Stimulated activated CD8-positive, alpha-beta memory T cell treated with anti-CD3 and anti-CD28 coated beads, Interleukin-4, amount 100 ng/mL, for 1 hour (primary cell): ENCODE results near the gene CCDC85B.

Experiments used
- DNase-seq, 2 donors: peaks; one replicate each; pipeline ENCODE4 v3.0.0-alpha.2; 2020; ENCODE audit warnings: low read depth in 2 of 2, low spot score in 1 of 2

Gene CCDC85B

DNA sequence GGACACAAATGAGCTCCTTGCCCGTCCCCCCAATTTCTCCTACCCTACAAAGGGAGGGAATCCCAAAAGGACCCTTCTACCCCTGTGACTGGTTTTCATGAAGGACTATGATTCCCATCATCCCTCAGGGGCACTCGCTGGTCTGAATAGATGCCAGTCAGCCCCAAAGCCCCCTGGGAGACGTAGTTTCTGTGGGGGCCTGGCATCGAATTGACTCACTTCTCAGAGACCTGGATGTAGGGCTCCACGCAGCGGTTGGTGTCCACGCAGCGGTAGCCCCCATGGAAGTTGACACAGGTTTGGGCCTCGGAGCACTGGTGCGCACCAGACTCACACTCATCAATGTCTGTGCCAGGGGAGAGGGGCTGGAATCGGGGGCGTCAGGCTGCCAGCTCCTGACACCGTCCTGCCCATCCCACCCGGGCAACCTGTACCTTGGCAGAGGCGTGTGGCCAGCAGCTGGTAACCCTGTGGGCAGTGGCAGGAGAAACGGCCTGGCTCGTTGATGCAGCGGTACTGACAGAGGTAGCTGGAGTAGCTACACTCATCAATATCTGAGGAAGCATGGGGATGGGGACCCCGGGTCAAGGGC, 22.3 kb upstream of the CCDC85B start:
- no peak for DNase-seq

DNA sequence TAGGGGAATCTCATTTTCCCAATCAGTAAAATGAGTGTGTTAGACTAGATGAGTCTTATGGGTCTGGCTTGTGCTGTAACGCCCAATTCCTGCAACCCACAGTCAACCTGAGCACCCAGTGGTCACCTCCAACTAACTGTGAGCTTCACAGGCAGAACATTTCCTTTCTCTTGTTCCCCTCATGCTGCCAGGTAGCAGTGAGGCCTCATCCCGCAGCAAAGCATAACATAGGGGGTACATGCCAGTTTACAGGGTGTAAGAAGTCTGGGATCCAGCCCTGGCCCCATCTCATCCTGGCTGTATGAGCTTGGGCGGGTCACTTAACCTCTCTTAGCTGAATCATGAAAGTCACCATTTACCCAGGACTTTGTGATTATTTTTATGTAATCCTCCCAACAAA, 21.6 kb upstream of the CCDC85B start:
- DNase-seq: no peak

DNA sequence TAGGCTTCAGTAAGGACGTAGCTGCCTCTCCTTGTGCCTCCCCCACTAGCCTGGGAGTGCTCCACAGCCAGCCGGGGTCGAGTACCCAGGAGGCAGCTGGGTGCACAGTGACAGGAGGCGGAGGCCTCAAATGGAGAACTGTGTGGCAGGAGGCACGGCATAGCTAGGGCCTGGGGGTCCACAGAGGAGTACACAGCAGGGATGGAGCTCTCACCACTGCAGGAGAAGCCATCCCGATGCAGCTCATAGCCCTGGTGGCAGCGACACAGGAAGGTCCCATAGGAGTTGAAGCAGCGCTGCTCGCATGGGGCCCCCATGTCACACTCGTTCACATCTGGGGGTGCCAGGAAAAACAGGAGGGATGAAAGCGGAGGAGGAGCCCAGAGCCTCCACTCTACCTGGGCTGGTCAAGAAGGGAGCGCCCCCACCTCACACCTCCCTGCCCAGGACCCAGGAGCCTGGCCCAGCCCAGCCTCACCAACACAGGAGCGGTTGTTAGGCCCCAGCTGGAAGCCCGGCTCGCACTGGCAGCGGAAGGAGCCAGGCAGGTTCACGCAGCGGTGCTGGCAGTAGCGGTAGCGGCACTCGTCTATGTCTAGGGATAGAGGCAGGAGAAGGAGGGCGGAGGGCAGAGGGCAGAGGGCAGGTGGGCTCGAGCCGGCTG, 20.7 kb upstream of the CCDC85B start:
- no peak for DNase-seq

DNA sequence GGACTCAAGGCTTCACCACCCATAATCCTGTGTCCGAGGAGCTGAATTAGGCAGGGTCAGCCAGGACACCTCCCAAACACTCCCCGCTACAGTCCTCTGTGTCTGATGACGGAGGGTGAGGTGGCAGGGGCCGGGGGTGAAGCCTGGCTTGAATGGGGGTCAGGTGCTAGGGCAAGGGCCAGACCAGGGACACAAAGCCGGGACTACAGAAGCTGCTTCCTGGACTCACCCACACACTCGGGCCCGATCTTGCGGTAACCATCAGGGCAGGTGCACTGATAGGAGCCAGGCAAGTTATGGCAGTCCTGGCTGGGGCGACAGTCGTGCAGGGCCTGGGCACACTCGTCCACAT, 20.2 kb upstream of the CCDC85B start:
- DNase-seq: no peak

DNA sequence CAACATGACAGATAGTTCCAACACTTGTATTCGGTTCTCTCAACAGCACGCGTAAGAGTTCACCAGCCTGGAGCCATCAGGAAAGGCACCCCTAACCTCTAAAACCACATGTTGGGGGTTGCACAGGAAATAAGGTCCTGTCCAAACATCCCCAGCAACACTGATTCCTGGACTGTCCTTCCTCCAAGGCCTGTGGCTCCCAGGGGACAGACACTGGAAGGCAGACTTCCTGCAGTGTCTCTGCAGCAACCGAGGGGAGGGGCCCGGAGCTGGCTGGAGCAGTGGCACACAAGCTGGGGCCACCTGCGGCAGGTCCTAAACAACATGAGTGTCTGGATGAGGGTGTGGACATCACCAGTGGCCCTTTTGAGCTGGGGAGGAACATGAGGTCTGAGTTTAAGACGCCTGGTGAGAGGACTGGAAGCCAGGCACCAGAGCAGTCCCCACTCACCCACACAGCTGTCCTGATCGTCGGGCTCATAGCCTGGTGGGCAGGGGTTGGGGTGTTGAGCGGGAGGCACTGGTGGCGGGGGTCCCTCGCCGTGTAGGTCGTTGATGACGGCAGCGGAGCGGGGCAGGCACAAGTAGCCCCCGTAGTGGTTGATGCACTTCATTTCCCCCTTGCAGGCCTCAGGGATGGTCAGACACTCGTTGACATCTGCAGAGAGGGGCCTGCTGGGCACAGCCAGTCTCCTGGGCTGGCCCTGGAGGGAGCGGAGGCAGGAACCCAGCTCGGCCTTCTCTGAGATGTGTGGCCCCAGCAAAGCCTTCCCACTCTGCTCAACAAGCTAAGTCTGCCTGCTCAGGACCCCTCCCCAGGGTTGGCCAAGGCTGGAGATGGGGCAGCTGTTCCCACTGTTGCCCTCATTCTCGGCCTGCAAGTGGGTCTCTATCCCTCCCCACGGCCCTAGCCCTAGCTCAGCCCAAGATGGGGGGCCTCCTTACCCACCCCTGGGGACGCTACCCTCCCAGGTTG, 19.5 kb upstream of the CCDC85B start:
- DNase-seq: no peak

DNA sequence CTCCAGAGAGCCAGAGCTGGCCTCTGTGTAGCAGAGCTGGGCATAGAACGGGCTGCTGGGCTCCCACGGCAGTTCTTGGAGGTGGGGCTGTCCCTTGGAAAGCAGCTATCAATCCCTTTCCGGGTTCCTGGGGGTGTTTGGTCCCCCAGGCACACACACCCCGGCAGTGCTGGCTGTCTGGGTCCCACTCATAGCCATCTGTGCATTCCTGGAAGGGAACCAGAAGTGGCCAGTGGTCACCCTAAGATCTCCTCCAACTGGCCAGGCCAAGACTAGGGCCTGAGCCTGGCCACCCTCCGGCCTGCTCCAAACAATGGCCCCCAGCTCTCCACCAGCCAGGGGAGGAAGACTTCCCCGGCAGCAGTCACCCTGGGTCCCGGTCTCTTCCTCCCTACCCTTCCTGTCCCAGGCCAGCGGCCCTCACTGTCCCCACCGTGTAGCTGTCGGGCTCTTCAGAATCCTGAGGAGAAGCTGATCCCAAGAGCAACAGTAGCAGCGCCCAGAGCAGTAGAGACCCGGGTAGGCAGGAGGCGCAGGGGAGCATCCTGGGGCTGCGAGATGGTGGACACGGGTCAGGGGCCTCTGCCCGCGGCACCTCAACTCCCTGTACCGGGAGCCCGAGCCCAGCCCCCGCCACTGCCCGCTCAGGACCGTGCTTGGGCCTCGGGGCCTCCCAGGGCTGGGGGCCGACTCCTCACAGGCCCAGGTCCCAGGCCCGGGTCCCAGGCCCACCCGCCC, 18.5 kb upstream of the CCDC85B start:
- no peak for DNase-seq

DNA sequence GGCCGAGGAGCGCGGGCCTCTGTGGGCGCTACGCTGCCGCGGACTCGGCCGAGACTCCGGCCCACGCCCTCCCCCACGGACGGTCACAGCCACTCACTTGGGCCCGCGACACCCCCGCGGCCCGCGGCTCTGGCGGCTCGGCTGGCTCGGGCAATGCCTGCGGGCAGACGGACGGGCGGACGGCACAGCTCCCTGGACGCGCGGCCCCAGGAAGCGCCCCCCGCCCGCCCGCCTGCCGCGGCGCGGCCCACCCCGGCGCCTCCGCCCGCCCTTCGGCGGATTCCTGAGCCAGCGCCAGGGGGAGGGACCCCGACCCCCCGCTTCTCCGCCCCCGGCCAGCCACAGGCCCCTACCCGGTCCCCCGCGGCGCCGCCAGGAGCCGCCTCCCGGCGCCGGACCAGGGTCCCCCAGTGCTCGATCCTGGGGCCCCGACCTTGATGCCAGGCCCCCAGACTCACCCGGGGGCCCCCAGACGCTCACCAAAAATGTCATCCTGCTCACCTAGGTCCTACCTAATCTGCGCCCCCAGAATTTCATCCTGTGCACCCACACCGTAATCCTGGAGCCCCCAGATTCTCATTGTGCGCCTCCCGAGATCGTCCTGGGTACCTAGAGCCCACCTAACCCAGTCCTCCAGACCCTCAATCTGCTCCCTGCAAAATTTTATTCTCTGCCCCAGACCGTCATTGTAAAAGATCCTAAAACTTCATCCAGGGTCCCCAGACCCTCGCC, 17.7 kb upstream of the CCDC85B start, which contains the start of gene EFEMP2:
Gene EFEMP2 (minus strand): TSS at position 215 of the 732 bp plus-strand sequence. CDS start 446 bp downstream, outside the sequence.
- no peak for DNase-seq

DNA sequence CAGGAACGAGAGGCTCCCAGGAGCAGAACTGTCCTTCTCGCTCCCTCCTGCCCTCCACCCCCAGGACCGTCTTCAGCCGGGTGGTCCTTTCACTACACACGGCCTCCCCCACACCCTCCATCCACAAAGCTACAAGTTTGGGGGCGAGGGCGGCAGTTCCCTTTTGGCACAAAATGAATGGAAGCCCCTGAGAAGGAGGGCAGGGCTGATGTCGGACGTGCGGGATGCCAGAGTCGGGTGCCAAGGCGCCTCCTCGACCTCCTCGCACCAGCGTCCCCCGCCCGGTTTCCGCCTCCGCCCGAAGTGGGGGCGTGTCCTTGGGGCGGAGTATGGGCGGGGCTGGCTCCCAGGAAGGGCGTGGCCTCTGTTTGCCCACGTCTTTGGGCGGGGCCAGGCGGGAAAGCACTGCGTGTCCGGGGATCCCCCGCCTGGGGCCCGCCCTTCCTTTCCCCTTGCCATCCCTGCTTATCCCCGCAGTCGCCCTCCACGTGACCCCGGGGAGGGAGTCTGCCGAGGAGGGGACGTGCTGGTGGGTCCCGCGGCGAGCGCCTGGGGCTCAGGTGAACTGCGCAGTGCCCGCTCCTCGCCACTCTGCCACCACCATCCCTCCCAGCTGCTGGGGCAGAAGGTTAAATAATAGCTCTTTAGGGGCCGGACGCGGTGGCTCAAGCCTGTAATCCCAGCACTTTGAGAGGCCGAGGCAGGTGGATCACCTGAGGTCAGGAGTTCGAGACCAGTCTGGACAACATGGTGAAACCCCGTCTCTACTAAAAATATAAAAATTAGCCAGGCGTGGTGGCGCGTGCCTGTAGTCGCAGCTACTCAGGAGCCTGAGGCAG, 16.9 kb upstream of the CCDC85B start:
- DNase-seq: peak; percentile 95 to 96

DNA sequence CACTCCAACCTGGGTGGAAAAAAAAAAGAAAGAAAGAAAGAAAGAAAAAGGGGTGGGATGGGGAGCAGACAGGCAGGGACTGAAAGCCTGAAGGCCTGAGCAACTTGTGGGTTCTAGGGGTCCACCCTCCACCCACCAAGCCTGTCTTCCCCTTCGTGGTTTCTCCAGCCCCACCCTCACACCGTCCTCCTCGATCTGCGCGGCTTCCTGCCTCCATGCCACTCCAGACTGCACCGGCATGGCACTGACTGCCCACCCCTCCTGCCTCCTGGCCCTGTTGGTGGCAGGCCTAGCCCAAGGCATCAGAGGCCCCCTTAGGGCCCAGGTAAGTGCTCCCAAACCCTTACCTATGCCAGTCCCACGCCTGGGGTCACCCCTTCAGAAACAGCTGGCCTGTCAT, 10.9 kb upstream of the CCDC85B start, which contains the start of gene CTSW:
Gene CTSW (plus strand): TSS at position 221 of the 400 bp plus-strand sequence. CDS start 18 bp downstream, at position 239.
- no peak for DNase-seq

DNA sequence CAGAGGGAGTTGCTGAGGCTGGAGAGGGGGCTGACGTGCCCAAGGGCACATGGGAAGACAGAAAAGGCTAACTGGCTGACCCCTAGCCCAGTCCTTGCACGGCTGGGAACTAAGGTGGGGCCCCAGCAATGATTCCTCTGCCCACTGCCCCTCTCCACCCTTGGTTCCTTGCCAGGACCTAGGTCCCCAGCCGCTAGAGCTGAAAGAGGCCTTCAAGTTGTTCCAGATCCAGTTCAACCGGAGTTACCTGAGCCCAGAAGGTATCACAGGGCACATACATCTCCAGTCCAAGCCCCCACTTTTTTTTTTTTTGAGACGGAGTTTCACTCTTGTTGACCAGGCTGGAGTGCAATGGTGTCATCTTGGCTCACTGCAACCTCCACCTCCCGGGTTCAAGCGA, 10.4 kb upstream of the CCDC85B start:
- no peak for DNase-seq

DNA sequence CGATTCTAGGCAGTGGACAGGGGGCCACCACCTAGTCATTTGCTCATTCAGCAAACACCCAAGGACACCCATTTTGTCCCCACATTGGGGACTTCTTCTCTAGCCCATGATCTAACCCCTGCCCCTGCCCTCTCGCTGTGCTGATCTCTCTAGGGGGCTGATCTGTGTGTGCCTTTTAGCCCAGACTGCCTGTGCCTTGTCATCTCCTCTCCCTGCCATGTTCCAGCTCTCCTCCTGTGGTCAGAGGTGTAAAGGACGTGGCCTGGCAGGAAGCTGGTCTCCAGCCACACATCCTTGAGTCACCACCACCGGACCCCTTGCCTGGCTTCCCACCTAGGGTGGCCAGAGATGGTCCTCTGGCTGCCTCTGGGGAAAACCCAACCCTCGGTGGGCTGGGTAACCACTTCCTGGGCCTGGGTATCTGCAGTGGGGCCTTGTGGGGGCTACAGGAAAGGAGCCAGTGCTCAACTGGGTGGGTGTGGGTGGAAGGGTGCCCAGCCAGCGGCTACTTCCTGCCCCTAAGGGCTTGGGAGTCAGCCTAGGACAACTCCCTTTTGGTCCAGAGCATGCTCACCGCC, 9.5 kb upstream of the CCDC85B start:
- no peak for DNase-seq

DNA sequence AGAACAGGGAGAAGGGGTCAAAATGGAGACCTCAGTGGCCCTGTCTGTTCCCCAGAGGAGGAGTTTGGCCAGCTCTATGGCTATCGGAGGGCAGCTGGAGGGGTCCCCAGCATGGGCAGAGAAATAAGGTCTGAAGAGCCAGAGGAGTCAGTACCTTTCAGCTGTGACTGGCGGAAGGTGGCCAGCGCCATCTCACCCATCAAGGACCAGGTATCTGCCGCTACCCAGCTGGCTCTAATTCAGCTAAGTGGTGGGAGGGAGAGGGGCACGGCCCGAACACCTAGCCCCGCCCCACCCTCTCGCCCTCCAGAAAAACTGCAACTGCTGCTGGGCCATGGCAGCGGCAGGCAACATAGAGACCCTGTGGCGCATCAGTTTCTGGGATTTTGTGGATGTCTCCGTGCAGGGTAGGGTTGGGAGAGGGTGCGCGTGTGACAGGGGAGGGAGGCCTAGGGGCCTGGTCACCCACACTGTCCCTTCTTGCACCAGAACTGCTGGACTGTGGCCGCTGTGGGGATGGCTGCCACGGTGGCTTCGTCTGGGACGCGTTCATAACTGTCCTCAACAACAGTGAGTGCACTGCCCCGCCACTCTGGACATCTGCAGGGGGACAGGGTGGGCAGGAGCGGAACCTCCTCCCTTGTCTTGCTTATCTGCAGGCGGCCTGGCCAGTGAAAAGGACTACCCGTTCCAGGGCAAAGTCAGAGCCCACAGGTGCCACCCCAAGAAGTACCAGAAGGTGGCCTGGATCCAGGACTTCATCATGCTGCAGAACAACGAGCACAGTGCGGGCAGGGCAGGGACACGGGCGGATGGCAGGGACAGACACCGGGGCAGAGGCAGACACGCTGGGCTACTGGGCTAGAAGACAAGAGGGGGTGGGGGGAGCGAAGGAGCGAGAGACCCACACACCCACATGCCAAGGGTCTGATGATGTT, 8.1 kb upstream of the CCDC85B start:
- no peak for DNase-seq

DNA sequence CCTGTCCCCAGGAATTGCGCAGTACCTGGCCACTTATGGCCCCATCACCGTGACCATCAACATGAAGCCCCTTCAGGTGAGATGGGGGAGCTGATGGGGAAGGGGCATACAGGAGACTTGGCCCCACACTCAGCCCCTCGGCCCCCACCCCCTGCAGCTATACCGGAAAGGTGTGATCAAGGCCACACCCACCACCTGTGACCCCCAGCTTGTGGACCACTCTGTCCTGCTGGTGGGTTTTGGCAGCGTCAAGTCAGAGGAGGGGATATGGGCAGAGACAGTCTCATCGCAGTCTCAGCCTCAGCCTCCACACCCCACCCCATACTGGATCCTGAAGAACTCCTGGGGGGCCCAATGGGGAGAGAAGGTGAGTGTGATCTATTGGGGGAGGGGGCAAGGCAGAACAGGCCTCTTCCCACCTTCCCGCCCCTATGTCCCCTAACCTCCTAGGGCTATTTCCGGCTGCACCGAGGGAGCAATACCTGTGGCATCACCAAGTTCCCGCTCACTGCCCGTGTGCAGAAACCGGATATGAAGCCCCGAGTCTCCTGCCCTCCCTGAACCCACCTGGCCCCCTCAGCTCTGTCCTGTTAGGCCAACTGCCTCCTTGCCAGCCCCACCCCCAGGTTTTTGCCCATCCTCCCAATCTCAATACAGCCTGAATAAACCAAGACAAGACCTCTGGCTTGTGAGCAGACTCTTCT, 7.3 kb upstream of the CCDC85B start:
- DNase-seq: no peak

DNA sequence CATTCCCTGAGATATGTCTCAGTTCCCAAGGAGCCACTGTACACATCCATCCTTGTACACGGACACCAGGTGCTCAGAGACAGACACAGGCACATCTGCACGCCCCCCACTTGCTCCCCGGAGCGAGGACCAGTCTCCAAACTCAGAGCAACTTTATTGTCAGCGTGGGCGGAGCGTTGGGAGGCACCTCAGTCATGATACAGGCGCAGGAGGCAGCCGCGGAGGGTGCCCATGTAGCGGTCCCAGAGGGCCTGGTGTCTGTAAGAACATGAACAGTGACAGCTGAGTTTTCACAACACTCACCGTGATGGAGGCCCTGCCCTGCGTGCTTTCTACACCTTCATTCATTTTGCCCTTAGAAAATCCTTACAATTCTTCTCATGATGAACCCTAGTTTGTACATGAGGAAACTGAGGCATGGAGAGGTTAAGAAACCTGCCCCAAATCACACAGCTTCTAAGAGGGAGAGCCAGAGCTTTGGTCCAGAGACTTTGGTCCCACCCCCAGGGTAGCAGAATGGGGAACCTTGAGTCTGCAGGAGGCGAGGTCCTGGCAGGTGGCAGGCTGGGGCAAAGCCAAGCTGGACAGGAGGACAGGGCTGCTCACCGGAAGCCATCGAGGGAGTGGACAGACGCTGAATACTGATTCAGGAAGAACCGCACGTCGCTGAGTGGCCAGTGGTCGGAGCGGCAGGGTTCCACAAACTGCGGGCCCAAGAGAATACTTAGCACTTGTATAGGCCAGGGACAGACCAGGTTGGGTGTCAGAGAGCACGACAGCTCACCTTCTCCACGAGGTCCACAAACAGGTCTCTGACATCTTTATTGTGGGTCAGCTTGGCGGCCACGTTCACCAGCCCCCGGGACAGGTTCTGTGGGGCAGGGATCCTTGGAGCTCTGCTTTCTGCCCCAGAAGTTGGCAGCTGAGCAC, 6.4 kb upstream of the CCDC85B start:
- no peak for DNase-seq

DNA sequence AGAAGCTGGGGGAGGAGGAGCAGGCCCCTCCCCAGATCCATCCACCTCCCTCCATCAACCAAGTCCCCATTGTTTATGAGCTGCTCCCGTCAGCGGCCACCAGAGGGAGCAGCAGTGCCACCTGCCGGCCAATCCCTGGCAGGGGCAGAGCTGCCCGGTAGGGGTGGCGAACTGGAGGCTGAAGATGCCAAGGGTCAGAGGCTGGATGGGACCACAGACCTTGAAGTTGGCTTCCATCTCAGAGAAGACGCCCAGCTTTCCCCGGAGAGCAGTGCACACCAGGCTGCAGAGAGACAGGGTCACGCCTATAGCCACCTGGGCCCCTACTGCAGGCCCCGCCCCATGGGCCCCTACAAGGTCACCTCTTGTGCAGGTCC, 5.8 kb upstream of the CCDC85B start:
- DNase-seq: peak; percentile 45 to 65

DNA sequence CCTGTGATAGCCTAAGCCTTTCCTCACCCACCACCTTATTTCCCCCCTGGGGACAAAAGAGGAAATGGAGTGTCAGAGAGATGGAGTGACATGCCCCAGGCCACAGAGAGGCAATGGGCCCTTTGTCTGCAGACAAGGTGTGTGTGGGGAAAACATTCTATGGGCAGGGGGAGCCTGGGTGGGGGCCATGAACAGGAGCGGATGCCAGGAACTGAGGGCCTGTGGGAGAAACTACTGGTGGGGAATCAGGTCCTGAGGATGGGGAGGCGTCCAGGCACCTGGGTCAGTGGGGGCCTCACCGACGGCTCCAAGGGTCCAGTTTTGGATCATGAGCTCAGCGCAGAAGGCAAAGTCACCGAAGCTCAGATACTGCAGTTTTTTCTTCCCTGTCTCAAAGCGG, 5.2 kb upstream of the CCDC85B start:
- DNase-seq: no peak
